Lower lobe of right lung (tissue), 2 donors: Measurements from ENCODE around the gene ERG. TPM values are rescaled to one million over a fixed set of nuclear protein-coding genes. Genes with fewer than 3 reads are reported as not detected.

Source experiments
- ATAC-seq, 2 donors: fragments of 200-7000 bp; cut with Tn5 transposase; one replicate each; pipeline ENCODE4 v1.9.1; 2020 to 2022; ENCODE audit warnings: mild to moderate bottlenecking in 2 of 2, moderate library complexity in 2 of 2
- DNase-seq: peaks from one replicate; pipeline ENCODE4 v3.0.0-alpha.2; 2020
- H3K27ac ChIP-seq: fragments of 200-600 bp; one replicate; pipeline ENCODE4 v1.8.0; 2022
- H3K27me3 ChIP-seq: fragments of 200-600 bp; one replicate; pipeline ENCODE4 v1.8.0; 2022; ENCODE audit warnings: low read depth
- H3K36me3 ChIP-seq: fragments of 200-600 bp; one replicate; pipeline ENCODE4 v1.8.0; 2022; ENCODE audit warnings: mild to moderate bottlenecking
- H3K4me1 ChIP-seq: fragments of 200-600 bp; one replicate; pipeline ENCODE4 v1.8.0; 2022
- H3K4me3 ChIP-seq: fragments of 200-600 bp; one replicate; pipeline ENCODE4 v1.8.0; 2022; ENCODE audit warnings: mild to moderate bottlenecking
- H3K9me3 ChIP-seq: fragments of 200-600 bp; one replicate; pipeline ENCODE4 v1.8.0; 2022
- intact Hi-C: fragments of 100-400 bp; cut with DNase I; formaldehyde crosslinking; loops from one replicate; pipeline ENCODE4 v1.11.0; 2022
- total RNA-seq: library from RNA; stranded (reverse); fragmentation: NEBNext Ultra II Directional; extraction: Animal tissue kit (Norgen Biotek cat#: 25700); gene quantifications from one replicate; pipeline ENCODE4 v1.2.1, GENCODE V29; 2021
- TF ChIP-seq, protein P1 (sequence below): fragments of 200-600 bp; IDR thresholded peaks from one replicate; pipeline ENCODE4 v1.8.0; 2022; ENCODE audit warnings: antibody characterized with exemption, mild to moderate bottlenecking
- donor health status: DM: no; HTN: yes; CAD: no; lungs with severe emphysema.

ERG gene
- total RNA-seq, 1 donor from 2014 or later = 38.0 TPM

DNA sequence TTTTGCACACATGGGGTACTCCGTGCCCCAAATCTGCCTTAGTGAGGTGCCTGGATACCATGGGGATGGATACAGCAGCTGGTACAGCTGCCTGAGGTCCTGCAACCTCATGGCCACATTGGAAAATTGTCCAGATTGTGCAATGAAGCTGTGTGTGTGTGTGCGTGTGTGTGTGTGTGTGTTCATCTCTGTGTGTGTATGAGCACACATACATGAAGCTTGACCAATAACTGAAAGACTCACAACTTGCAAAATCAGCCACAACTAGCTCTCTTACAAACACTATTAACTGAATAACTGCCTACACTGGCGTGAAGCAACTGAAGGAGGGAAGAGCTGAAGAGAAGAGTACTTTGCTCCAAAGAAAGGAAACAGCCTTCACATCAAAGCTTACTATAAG, 78.1 kb downstream of the ERG start:
- Histone ChIP-seq H3K9me3 (no peaks in the 10 kb centered on the region), H3K4me1 (no peaks in the 10 kb centered on the region), H3K4me3 (no peak overlapping the region), H3K27ac (no peak overlapping the region), H3K27me3 (no peaks in the 10 kb centered on the region), H3K36me3 (peaks cover 22% of the 10 kb centered on the region)
- DNase-seq (no peak), ATAC-seq (no peak)
- intact Hi-C loops = no loop called here
- TF ChIP-seq, protein P1, sequence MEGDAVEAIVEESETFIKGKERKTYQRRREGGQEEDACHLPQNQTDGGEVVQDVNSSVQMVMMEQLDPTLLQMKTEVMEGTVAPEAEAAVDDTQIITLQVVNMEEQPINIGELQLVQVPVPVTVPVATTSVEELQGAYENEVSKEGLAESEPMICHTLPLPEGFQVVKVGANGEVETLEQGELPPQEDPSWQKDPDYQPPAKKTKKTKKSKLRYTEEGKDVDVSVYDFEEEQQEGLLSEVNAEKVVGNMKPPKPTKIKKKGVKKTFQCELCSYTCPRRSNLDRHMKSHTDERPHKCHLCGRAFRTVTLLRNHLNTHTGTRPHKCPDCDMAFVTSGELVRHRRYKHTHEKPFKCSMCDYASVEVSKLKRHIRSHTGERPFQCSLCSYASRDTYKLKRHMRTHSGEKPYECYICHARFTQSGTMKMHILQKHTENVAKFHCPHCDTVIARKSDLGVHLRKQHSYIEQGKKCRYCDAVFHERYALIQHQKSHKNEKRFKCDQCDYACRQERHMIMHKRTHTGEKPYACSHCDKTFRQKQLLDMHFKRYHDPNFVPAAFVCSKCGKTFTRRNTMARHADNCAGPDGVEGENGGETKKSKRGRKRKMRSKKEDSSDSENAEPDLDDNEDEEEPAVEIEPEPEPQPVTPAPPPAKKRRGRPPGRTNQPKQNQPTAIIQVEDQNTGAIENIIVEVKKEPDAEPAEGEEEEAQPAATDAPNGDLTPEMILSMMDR = no peak

DNA sequence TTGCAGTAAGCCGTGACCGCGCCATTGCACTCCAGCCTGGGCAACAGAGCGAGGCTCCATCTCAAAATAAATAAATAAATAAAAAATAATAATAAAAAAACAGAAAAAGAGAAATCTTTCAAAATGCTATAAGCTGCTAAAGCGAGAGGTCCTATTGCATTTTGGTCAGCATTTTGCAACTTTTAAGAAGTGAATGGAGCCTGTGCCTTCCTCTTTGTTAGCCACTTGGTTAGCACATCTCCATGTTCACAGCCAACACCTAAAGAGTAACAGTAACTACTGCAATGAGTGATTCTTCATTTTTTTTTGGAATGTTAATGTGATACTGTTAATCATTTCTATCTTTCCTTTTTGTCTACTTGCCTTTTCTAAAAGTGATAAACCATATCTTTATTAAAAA, 80.6 kb downstream of the ERG start:
- Histone ChIP-seq H3K36me3 (peaks cover 19% of the 10 kb centered on the region), H3K4me3 (no peak overlapping the region), H3K27me3 (no peaks in the 10 kb centered on the region), H3K27ac (no peak overlapping the region), H3K4me1 (no peaks in the 10 kb centered on the region), H3K9me3 (no peaks in the 10 kb centered on the region)
- intact Hi-C loops = no loop called here
- no peak for ATAC-seq
- TF ChIP-seq, protein P1 = no peak
- DNase-seq = no peak

DNA sequence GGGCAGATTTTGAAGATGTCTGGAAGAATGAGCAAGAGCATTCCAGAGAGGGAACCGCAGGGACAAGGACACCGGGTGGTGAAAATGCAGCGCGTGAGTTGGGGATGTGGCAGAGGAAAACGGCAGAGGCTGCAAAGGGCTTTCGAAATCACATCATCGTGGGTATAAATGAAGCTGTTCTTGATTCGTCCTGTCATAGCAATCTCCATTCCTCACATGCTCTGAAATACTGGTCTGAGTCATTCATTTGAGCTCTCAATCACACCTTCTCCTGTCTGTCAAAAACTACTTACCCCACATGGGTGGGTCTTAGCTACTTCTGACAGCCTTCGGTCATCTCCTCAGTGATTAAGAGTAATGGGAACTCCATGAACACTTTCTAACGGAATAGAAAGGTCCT, 81.5 kb downstream of the ERG start:
- Histone ChIP-seq H3K36me3 (peaks cover 10% of the 10 kb centered on the region), H3K4me1 (no peaks in the 10 kb centered on the region), H3K27ac (no peak overlapping the region), H3K4me3 (no peak overlapping the region), H3K9me3 (no peaks in the 10 kb centered on the region), H3K27me3 (no peaks in the 10 kb centered on the region)
- intact Hi-C loops = no loop called here
- DNase-seq (no peak), ATAC-seq (no peak)
- TF ChIP-seq, protein P1 = no peak

DNA sequence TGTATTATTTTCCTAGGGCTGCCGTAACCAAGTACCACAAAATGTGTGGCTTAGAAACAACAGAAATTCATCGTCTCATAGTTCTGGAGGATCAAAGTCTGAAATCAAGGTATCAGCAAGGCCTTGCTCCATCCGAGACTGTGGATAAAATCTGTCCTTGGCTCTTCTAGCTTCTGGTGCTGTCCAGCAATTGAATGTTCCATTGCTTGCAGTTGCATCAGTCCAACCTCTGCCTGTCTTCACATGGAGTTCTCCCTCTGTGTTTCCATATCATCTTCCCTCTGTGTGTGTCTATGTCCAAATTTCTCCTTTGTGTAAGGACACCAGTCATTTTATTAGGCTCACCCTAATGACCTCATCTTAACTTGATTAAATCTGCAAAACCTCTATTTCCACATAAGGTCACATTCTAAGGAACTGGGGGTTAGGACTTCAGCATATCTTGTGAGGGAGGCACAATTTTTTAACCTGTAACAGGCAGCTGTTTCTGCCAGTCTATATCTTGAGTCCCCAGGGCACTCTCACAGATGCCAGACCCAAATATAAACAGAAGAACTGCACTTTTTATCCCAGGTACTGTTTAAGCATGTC, 84.2 kb downstream of the ERG start:
- Histone ChIP-seq H3K4me3 (no peak overlapping the region), H3K27me3 (no peaks in the 10 kb centered on the region), H3K27ac (no peak overlapping the region), H3K36me3 (no peaks in the 10 kb centered on the region), H3K9me3 (no peaks in the 10 kb centered on the region), H3K4me1 (no peaks in the 10 kb centered on the region)
- ATAC-seq (no peak), DNase-seq (no peak)
- TF ChIP-seq, protein P1 = no peak
- intact Hi-C loops = no loop called here

DNA sequence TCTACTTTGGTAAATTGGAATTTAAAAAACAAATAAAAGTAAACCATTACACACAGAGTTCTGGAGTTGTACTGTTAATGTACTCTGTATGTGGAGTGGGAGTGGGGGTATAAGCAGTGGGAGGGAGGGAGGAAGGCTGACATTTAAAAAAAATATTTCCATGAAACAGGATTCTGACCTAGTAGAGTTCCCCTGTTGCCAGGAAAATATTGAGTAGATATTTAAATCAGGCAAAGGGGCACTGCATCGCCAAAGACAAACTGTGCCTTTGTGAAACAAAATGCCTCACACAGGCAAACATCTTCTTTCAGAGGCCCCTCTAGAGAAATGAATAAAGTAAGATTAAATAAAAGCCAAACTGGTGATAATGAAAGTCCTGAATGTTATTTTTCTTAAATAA, 87.8 kb downstream of the ERG start:
- H3K4me3 ChIP-seq = no peak overlapping the region
- TF ChIP-seq, protein P1 = no peak
- no peaks in the 10 kb centered on the region for H3K9me3 ChIP-seq
- DNase-seq = no peak
- no peak overlapping the region for H3K27ac ChIP-seq
- intact Hi-C loops = no loop called here
- ATAC-seq = no peak
- H3K27me3 ChIP-seq = no peaks in the 10 kb centered on the region
- H3K4me1 ChIP-seq = no peaks in the 10 kb centered on the region
- no peaks in the 10 kb centered on the region for H3K36me3 ChIP-seq
